HepG2 (cell line): ENCODE results near the gene TNFSF12. TPM values are rescaled to one million over a fixed set of nuclear protein-coding genes. Genes with fewer than 3 reads are reported as not detected.

ENCODE experiments used
- GABPA ChIP-seq, 2 experiments: IDR thresholded peaks; 2 replicates each; pipeline ENCODE4 v1.6.1; 2011 to 2016; ENCODE audit warnings: low read depth in 2 of 2, low read length in 1 of 2, missing biosample characterization in 1 of 2, missing genetic modification characterization in 1 of 2
- GFI1 ChIP-seq: sonication (generic); formaldehyde crosslinking; IDR thresholded peaks from 2 replicates; pipeline ENCODE4 v1.5.0; 2020; ENCODE audit warnings: missing genetic modification reagents, mild to moderate bottlenecking, borderline replicate concordance
- HMG20B ChIP-seq: conservative IDR thresholded peaks from 2 replicates; pipeline ENCODE4 v1.6.1; 2016; ENCODE audit warnings: missing genetic modification reagents, missing compliant biosample characterization
- MAFG ChIP-seq: sonication (generic); formaldehyde crosslinking; IDR thresholded peaks from 2 replicates; pipeline ENCODE4 v1.5.1; 2020; ENCODE audit warnings: mild to moderate bottlenecking, missing genetic modification reagents
- NR2F6 ChIP-seq, 2 experiments: IDR thresholded peaks; 2 replicates each; pipeline ENCODE4 v1.6.1; 2016; ENCODE audit warnings: antibody characterized with exemption in 1 of 2, mild to moderate bottlenecking in 1 of 2
- PHF21A ChIP-seq: sonication (generic); formaldehyde crosslinking; IDR thresholded peaks from 2 replicates; pipeline ENCODE4 v1.5.0; 2020; ENCODE audit warnings: mild to moderate bottlenecking, missing genetic modification reagents
- PPARG ChIP-seq: conservative IDR thresholded peaks from 2 replicates; pipeline ENCODE4 v1.6.1; 2016; ENCODE audit warnings: missing biosample characterization, missing genetic modification reagents
- SOX13 ChIP-seq, 3 experiments: fragments of 450-650 bp in 1 of 3; sonication (generic) in 1 of 3; formaldehyde crosslinking in 1 of 3; IDR thresholded peaks in 2 of 3; conservative IDR thresholded peaks in 1 of 3; 2 replicates each; pipeline versions ENCODE4 v1.5.0 to v1.6.1; 2016 to 2020; ENCODE audit warnings: antibody characterized with exemption in 1 of 3, mild to moderate bottlenecking in 1 of 3, missing compliant biosample characterization in 1 of 3, missing genetic modification reagents in 1 of 3, moderate library complexity in 1 of 3
- SRF ChIP-seq: IDR thresholded peaks from 2 replicates; pipeline ENCODE4 v1.6.1; 2011; ENCODE audit warnings: mild to moderate bottlenecking, low read depth, low read length, moderate library complexity
- ZNF101 ChIP-seq: sonication (generic); formaldehyde crosslinking; IDR thresholded peaks from 2 replicates; pipeline ENCODE4 v1.4.0; 2020; ENCODE audit warnings: mild to moderate bottlenecking, low read depth, missing genetic modification reagents, borderline replicate concordance
- ZNF563 ChIP-seq: sonication (generic); formaldehyde crosslinking; IDR thresholded peaks from 2 replicates; pipeline ENCODE4 v1.8.0; 2022; ENCODE audit warnings: mild to moderate bottlenecking, moderate library complexity, missing genetic modification reagents
- polyA plus RNA-seq, 8 experiments: library from polyadenylated mRNA; depleted of rRNA in 3 of 8; stranded (reverse) in 7 of 8; unstranded in 1 of 8; fragments of >200 nt; fragmentation: Illumina TruSeq in 4 of 8; extraction: Trizol in 4 of 8; gene quantifications; 2 replicates each; pipeline versions ENCODE4 v1.2.1 to v1.2.3, GENCODE V29; 2011 to 2016; ENCODE audit warnings: low read depth in 4 of 8, missing spikeins in 1 of 8, mixed read lengths in 1 of 8; ENCODE audit not compliant: insufficient read depth in 1 of 8
- total RNA-seq, 5 experiments: library from RNA; depleted of rRNA; stranded (reverse); fragments of >200 nt; fragmentation: Illumina TruSeq; extraction: Trizol; gene quantifications; 2 replicates each; pipeline ENCODE4 v1.2.3, GENCODE V29; 2016; ENCODE audit warnings: low read depth in 1 of 5
- TF ChIP-seq, protein P1 (sequence below): sonication (generic); formaldehyde crosslinking; conservative IDR thresholded peaks from 2 replicates; pipeline ENCODE4 v1.8.0; 2022; ENCODE audit warnings: mild to moderate bottlenecking, moderate library complexity, missing genetic modification reagents
- TF ChIP-seq, protein P2 (sequence below): sonication (generic); formaldehyde crosslinking; IDR thresholded peaks from 2 replicates; pipeline ENCODE4 v1.5.1; 2020; ENCODE audit warnings: missing genetic modification reagents, mild to moderate bottlenecking, borderline replicate concordance
- TF ChIP-seq, protein P3 (sequence below): IDR thresholded peaks from 2 replicates; pipeline ENCODE4 v1.6.1; 2012; ENCODE audit warnings: low read length, improper control_type of control experiment
- TF ChIP-seq, protein P4 (sequence below): sonication (generic); formaldehyde crosslinking; IDR thresholded peaks from 2 replicates; pipeline ENCODE4 v1.5.0; 2020; ENCODE audit warnings: missing genetic modification reagents, mild to moderate bottlenecking, borderline replicate concordance
- TF ChIP-seq, protein P5 (sequence below): sonication (generic); formaldehyde crosslinking; IDR thresholded peaks from 2 replicates; pipeline ENCODE4 v1.9.0; 2021; ENCODE audit warnings: missing genetic modification reagents, borderline replicate concordance

Gene TNFSF12
- total and polyA plus RNA-seq, 2 of the 13 experiments (the other 11 are each of a cell fraction or from before 2014, with no cell fraction given): 0.93 to 7.2 TPM

DNA sequence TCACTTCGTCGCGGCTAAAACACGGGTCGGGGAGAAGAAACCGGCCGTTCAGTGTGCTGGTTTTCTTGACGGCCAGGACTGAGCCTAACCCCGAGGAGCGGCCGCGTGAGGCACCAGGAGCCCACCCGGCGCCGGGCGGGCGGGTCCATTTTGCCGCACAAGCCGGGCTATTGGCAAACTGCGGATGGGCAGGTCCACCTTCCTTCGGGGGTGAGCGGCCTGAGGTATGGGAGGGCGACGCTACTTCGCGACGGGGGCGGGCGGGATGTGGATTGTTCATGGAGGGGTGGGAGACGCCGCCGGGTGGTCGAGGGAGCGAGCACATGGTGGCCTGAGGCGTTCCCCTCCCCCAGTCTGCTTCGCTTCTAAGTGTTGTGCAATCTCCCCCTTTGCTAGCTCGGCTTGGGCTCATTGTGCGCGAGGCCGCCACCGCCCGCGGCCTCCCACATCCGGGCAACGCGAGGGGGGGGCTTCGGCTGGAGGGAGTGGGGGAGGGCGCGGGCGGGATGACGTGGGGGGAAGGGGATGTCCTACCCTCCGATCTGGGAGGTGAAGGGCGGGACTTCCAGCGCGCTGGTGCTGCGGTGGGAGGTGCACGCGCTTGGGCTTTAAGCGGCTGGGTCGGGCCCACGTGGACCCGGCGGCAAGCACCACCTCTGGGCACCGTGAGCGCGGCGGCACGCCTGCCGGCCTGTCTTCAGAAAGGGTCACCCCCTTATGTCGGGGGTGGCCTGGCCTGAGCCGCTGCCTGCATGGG, 24.6 kb downstream of the TNFSF12 start (continued):
- TF ChIP-seq, protein P1, sequence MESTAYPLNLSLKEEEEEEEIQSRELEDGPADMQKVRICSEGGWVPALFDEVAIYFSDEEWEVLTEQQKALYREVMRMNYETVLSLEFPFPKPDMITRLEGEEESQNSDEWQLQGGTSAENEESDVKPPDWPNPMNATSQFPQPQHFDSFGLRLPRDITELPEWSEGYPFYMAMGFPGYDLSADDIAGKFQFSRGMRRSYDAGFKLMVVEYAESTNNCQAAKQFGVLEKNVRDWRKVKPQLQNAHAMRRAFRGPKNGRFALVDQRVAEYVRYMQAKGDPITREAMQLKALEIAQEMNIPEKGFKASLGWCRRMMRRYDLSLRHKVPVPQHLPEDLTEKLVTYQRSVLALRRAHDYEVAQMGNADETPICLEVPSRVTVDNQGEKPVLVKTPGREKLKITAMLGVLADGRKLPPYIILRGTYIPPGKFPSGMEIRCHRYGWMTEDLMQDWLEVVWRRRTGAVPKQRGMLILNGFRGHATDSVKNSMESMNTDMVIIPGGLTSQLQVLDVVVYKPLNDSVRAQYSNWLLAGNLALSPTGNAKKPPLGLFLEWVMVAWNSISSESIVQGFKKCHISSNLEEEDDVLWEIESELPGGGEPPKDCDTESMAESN (CRISPR knock-in tag): 0 out of 2 replicates have a peak, but pooled peaks have one; percentile 50
- TF ChIP-seq HMG20B (CRISPR knock-in tag) (no peak; the same call in 1 of the 2 replicates), NR2F6 (IDR thresholded peaks at IDR 0.05) (no peak), NR2F6 (CRISPR knock-in tag; IDR thresholded peaks at IDR 0.05) (peak; percentile 25; the same call in 1 of the 2 replicates), MAFG (CRISPR knock-in tag) (no peak), GABPA (IDR thresholded peaks at IDR 0.05; ENCODE audit: low read depth, low read length) (peak; percentile 59), GABPA (CRISPR knock-in tag; IDR thresholded peaks at IDR 0.05; ENCODE audit: low read depth) (peak; percentile 82), ZNF101 (CRISPR knock-in tag) (0 out of 2 replicates have a peak, but pooled peaks have one; percentile 0), PHF21A (CRISPR knock-in tag) (no peak), ZNF563 (CRISPR knock-in tag) (peak; percentile 69; the same call in 1 of the 2 replicates), PPARG (CRISPR knock-in tag) (no peak), SRF (no peak), SOX13 (IDR thresholded peaks at IDR 0.05) (no peak), SOX13 (CRISPR knock-in tag; conservative IDR thresholded peaks at IDR 0.05 in 1 of 2, IDR thresholded peaks at IDR 0.05 in 1 of 2) (peak in 1 of 2 experiments; percentile 70; a peak in 3 of 4 replicates), GFI1 (CRISPR knock-in tag) (peak; percentile 18; the same call in 1 of the 2 replicates)
- TF ChIP-seq, protein P2, sequence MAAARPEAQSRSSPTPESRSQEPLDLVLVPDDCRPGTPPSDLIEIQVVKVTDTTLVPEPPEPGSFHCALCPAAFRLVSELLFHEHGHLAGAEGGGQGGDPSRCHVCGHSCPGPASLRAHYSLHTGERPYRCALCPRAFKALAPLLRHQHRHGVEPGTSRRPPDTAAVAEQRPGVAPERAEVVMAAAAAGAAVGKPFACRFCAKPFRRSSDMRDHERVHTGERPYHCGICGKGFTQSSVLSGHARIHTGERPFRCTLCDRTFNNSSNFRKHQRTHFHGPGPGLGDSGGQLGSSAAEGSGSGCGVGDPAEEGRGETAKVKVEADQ (CRISPR knock-in tag): no peak
- TF ChIP-seq, protein P3, sequence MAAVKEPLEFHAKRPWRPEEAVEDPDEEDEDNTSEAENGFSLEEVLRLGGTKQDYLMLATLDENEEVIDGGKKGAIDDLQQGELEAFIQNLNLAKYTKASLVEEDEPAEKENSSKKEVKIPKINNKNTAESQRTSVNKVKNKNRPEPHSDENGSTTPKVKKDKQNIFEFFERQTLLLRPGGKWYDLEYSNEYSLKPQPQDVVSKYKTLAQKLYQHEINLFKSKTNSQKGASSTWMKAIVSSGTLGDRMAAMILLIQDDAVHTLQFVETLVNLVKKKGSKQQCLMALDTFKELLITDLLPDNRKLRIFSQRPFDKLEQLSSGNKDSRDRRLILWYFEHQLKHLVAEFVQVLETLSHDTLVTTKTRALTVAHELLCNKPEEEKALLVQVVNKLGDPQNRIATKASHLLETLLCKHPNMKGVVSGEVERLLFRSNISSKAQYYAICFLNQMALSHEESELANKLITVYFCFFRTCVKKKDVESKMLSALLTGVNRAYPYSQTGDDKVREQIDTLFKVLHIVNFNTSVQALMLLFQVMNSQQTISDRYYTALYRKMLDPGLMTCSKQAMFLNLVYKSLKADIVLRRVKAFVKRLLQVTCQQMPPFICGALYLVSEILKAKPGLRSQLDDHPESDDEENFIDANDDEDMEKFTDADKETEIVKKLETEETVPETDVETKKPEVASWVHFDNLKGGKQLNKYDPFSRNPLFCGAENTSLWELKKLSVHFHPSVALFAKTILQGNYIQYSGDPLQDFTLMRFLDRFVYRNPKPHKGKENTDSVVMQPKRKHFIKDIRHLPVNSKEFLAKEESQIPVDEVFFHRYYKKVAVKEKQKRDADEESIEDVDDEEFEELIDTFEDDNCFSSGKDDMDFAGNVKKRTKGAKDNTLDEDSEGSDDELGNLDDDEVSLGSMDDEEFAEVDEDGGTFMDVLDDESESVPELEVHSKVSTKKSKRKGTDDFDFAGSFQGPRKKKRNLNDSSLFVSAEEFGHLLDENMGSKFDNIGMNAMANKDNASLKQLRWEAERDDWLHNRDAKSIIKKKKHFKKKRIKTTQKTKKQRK: no peak
- TF ChIP-seq, protein P4, sequence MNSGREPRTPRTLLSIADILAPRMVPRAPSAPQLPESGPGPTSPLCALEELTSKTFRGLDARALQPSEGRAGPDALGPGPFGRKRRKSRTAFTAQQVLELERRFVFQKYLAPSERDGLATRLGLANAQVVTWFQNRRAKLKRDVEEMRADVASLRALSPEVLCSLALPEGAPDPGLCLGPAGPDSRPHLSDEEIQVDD (CRISPR knock-in tag): no peak
- TF ChIP-seq, protein P5, sequence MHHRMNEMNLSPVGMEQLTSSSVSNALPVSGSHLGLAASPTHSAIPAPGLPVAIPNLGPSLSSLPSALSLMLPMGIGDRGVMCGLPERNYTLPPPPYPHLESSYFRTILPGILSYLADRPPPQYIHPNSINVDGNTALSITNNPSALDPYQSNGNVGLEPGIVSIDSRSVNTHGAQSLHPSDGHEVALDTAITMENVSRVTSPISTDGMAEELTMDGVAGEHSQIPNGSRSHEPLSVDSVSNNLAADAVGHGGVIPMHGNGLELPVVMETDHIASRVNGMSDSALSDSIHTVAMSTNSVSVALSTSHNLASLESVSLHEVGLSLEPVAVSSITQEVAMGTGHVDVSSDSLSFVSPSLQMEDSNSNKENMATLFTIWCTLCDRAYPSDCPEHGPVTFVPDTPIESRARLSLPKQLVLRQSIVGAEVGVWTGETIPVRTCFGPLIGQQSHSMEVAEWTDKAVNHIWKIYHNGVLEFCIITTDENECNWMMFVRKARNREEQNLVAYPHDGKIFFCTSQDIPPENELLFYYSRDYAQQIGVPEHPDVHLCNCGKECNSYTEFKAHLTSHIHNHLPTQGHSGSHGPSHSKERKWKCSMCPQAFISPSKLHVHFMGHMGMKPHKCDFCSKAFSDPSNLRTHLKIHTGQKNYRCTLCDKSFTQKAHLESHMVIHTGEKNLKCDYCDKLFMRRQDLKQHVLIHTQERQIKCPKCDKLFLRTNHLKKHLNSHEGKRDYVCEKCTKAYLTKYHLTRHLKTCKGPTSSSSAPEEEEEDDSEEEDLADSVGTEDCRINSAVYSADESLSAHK (CRISPR knock-in tag): no peak
